ENCODE measurements around the gene IRX6.

The IRX6 gene

GRCh38 chr16:55364811-55365210, 40.8 kb downstream of the IRX6 start:
- no peak for DNase-seq (ENCODE audit: low read depth in 2 of 2, low spot score in 1 of 2)

DNA sequence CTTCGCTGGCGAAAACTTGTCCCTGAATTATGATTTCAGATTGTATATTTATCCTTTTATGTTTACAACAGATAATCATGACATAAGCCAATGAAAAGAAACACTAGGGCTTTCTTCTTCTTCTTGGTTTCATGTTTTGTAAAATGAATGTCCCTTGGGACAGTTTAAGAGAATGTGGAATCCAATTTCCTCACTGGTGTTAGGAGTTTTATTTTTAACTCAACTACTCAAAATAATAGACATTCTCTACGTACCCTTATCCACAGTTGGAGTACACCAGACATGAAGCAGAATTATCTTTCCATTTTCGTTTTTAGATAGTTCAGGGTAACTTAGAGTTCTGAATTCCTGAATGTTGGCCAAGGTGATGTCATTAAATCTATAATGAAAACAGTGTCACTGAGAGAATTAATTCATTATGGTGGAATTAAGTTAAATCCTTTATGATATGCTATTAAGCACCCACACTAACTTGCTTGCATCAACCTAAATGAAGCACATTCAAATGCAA, 43.4 kb downstream of the IRX6 start:
- no peak for DNase-seq (ENCODE audit: low read depth in 2 of 2, low spot score in 1 of 2)

- no peak for DNase-seq (ENCODE audit: low read depth in 2 of 2, low spot score in 1 of 2)
Observed at GRCh38 chr16:55367866-55368603, 44.0 kb downstream of the IRX6 start.

DNA sequence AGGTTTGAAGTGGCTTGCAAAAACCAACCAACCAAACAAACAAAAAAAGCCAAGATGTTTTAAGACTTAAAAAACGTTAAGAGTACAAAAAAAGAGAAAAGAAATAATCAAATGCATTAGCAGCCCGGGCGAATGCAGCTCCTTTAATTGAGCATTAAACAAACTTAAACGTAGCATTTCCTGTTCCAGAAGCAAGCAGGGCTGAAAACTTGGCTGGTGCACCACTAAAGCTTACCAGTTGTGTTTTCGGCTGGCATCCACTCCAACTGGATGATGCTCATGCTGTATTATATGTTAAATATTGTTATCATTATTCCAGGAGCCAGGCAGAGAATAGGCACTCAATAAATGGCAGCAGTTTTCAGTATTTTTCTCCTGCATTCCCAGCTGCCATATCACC, 45.1 kb downstream of the IRX6 start:
- no peak for DNase-seq (ENCODE audit: low read depth in 2 of 2, low spot score in 1 of 2)

GRCh38 chr16:55370762-55371482, 46.9 kb downstream of the IRX6 start:
- no peak for DNase-seq (ENCODE audit: low read depth in 2 of 2, low spot score in 1 of 2)

DNA sequence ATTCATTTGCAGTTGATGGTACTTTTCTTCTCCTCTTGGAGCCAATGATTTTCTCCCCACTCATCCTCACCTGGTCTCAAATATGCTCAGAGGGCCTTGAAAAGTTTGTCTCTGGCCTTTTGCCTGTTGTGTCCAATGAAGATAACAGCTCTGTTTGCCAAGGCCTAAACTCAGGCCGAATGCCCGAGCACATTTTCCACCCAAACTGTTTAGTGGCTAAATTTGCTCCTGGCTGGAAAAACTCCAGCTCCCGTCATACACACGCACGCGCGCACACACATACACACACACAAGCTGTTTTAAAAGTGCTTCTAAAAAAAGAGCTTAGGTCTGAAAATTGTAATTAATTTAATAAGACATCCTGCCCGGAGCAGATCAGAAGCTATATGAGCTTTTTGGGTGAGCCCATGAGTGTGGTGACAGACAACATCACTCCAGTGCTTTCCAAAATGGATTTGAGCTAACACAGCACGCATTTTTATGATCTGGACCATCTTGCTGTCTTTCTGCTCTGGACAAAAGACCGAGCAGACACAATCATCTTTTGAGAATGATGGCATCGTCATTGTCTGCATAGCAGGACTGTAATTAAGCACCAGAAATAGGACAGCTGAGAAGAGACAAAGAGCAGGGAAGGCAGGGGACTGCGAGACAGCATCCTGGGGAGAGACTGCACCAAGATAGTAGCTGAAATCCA, 48.9 kb downstream of the IRX6 start:
- no peak for DNase-seq (ENCODE audit: low read depth in 2 of 2, low spot score in 1 of 2)

DNA sequence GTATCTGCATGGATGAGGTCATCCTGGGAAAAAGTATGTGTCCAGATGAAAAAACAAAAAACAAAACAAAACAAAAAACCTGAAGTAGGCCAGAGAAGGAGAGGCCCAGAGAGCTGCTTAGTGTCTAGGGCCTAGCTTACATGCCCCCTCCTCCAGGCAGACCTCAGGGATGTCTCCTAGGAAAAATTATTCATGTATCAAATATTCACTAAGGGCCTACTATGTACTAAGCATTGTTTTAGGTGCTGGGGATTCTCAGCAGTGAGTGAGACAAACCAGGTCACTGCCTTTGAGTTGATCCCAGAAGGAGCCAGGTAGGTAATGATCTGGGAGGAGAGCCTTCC, 49.5 kb downstream of the IRX6 start:
- no peak for DNase-seq (ENCODE audit: low read depth in 2 of 2, low spot score in 1 of 2)

GRCh38 chr16:55376045-55376444, 52.0 kb downstream of the IRX6 start:
- no peak for DNase-seq (ENCODE audit: low read depth in 2 of 2, low spot score in 1 of 2)

DNA sequence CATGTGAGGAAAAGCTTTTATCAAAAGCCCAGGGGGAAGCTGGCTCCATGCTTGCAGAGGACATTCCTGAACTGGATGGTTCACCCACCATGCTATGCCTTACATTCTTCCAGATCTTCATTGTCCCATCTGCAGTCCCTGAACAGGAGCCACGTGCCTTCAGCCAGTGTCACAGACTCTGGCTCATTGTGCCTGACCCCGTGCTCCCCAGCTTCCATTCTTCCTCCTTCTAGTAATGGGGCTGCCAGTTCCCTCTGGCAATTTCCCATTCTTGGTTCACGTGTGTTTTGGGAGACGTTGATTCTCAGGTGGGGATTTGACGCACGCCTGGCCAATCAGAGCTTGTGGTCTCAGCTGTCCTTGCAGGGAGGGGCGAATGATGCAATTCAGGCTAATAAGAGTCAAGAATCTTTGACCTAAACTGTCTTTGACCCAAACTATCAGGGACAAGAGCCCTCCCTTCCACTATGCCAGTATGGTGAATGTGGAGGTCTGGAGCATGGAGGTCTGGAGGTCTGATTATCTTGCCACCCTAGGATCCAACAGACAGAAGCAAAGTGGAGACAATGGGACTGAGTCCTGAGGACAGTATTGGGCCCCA, 52.7 kb downstream of the IRX6 start:
- no peak for DNase-seq (ENCODE audit: low read depth in 2 of 2, low spot score in 1 of 2)

GRCh38 chr16:55377840-55378239, 53.8 kb downstream of the IRX6 start:
- DNase-seq (ENCODE audit: low read depth in 2 of 2, low spot score in 1 of 2): no peak

DNA sequence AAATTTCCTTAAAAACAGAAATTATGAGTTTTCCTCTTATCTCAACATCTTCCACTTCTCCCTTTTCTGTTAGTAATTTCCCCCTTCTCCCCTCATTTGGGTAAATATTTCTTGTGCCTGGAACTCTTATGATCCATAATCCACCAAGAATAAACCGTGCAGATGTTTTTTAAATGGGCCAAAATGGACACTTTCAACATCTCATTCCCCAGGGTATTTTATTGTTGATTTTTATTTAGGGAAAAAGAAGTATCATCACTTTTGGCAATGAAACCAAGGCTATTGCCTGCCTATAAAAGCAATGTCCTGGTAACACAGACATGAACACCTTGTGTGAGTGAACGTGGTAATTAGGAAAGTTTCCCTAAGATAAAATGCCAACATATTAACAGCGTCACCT, 54.6 kb downstream of the IRX6 start:
- no peak for DNase-seq (ENCODE audit: low read depth in 2 of 2, low spot score in 1 of 2)

GRCh38 chr16:55379371-55379770, 55.4 kb downstream of the IRX6 start:
- no peak for DNase-seq (ENCODE audit: low read depth in 2 of 2, low spot score in 1 of 2)

DNA sequence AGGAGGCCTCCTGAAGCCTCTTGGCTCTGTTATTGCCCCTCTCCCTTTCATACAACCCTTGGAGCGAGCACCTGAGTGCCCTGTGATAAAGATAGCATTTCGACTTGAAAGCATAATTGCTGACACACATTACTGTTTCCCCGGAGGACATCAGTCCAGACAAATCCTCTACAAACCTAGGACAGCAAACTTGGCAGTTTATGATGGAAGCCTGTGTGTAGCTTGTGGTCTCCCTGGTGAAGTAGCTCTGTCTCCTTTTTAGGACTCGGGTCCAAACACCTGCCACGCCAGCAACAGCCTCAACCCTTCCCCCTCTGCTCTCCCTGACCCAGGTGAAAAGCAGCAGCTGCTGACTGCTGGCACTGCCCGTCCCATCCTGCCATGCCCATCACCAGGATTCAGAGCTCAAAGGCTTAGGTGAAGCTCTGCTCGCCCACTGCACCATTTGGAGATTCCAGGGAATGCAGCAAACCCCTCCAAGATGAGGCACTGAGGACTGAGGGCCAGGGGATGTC, 55.9 kb downstream of the IRX6 start:
- no peak for DNase-seq (ENCODE audit: low read depth in 2 of 2, low spot score in 1 of 2)

Data from stimulated activated CD8-positive, alpha-beta memory T cell treated with anti-CD3 and anti-CD28 coated beads, Interleukin-4, amount 100 ng/mL, for 4 hours (primary cell).